ENCODE data around the gene CAVIN3. TPM values are rescaled to one million over a fixed set of nuclear protein-coding genes. Genes with fewer than 3 reads are reported as not detected.

CAVIN3 gene
- total and polyA plus RNA-seq, 10 of the 15 experiments (the other 5 are each of a cell fraction or from before 2014, with no cell fraction given): 0.05 to 13.9 (median 4.5) TPM

GRCh38 chr11:6327806-6328205 is 7.5 kb upstream of the CAVIN3 start (continued):
- TF ChIP-seq, protein P1, sequence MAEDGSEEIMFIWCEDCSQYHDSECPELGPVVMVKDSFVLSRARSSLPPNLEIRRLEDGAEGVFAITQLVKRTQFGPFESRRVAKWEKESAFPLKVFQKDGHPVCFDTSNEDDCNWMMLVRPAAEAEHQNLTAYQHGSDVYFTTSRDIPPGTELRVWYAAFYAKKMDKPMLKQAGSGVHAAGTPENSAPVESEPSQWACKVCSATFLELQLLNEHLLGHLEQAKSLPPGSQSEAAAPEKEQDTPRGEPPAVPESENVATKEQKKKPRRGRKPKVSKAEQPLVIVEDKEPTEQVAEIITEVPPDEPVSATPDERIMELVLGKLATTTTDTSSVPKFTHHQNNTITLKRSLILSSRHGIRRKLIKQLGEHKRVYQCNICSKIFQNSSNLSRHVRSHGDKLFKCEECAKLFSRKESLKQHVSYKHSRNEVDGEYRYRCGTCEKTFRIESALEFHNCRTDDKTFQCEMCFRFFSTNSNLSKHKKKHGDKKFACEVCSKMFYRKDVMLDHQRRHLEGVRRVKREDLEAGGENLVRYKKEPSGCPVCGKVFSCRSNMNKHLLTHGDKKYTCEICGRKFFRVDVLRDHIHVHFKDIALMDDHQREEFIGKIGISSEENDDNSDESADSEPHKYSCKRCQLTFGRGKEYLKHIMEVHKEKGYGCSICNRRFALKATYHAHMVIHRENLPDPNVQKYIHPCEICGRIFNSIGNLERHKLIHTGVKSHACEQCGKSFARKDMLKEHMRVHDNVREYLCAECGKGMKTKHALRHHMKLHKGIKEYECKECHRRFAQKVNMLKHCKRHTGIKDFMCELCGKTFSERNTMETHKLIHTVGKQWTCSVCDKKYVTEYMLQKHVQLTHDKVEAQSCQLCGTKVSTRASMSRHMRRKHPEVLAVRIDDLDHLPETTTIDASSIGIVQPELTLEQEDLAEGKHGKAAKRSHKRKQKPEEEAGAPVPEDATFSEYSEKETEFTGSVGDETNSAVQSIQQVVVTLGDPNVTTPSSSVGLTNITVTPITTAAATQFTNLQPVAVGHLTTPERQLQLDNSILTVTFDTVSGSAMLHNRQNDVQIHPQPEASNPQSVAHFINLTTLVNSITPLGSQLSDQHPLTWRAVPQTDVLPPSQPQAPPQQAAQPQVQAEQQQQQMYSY (CRISPR knock-in tag; IDR thresholded peaks at IDR 0.05): no peak
- TF ChIP-seq, protein P2, sequence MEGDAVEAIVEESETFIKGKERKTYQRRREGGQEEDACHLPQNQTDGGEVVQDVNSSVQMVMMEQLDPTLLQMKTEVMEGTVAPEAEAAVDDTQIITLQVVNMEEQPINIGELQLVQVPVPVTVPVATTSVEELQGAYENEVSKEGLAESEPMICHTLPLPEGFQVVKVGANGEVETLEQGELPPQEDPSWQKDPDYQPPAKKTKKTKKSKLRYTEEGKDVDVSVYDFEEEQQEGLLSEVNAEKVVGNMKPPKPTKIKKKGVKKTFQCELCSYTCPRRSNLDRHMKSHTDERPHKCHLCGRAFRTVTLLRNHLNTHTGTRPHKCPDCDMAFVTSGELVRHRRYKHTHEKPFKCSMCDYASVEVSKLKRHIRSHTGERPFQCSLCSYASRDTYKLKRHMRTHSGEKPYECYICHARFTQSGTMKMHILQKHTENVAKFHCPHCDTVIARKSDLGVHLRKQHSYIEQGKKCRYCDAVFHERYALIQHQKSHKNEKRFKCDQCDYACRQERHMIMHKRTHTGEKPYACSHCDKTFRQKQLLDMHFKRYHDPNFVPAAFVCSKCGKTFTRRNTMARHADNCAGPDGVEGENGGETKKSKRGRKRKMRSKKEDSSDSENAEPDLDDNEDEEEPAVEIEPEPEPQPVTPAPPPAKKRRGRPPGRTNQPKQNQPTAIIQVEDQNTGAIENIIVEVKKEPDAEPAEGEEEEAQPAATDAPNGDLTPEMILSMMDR (IDR thresholded peaks at IDR 0.05 in 2 of 3, conservative IDR thresholded peaks at IDR 0.05 in 1 of 3; ENCODE audit: control insufficient read depth in 2 of 3, extremely low read depth in 1 of 3, insufficient read depth in 1 of 3, low read depth in 3 of 3, low read length in 3 of 3): no peak
- no peak for TF ChIP-seq ELK1 (IDR thresholded peaks at IDR 0.05; ENCODE audit: low read depth, low read length)

DNA sequence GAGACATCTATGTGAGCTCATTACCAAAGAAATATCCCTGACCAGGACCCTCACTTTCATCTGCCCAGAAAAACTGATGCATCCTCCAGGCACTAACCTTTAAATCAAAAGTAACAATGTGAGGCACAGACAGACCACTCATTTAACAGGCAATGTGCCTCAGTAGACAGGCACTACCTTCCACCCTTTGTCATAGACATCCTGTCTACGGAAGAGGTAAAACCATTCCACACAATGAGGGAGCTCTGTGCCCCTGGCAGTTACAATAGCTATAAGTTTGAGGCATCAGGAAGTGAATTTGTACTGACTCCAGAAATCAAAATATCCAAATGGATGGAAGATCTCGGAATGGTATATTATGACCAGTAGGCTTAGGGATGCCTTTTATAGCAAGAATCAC is 6.7 kb upstream of the CAVIN3 start:
- Histone ChIP-seq H3K27me3 (replicated peaks in 1 of 2; ENCODE audit: control insufficient read depth in 2 of 2, insufficient read depth in 2 of 2, low read length in 1 of 2) (0 out of 4 replicates have a peak, but pooled peaks cover 0 to 2% of the 10 kb centered on the region in 2 experiments), H4K20me1 (ENCODE audit: control insufficient read depth, insufficient read depth) (no peaks in the 10 kb centered on the region), H3K9me3 (replicated peaks; ENCODE audit: control insufficient read depth, insufficient read depth, low read length) (no peaks in the 10 kb centered on the region), H3K27ac (ENCODE audit: control insufficient read depth, insufficient read depth) (no peak overlapping the region), H2AFZ (ENCODE audit: control insufficient read depth, low read depth, low read length) (no peak overlapping the region), H3K4me1 (ENCODE audit: control insufficient read depth, insufficient read depth, low read length) (peaks cover 1% of the 10 kb centered on the region; the same call in 1 of the 2 replicates), H3K4me3 (no peak overlapping the region), H3K9ac (ENCODE audit: control insufficient read depth, insufficient read depth, low read length) (no peak overlapping the region), H3K36me3 (ENCODE audit: control insufficient read depth in 2 of 2, insufficient read depth in 2 of 2, low read length in 1 of 2) (no peaks in the 10 kb centered on the region), H3K4me2 (ENCODE audit: control insufficient read depth, insufficient read depth) (no peak overlapping the region), H3K79me2 (ENCODE audit: control insufficient read depth, insufficient read depth, low read length) (no peaks in the 10 kb centered on the region)
- WGBS (ENCODE audit: insufficient coverage, insufficient replicate concordance, low lambda C conversion rate, missing lambda C conversion rate): 19% methylated on average over 2 of the region's 2 CpGs
- no TSS peak for BruUV-seq (replicated peaks)
- FAIRE-seq (no peak), ATAC-seq (no peak), DNase-seq (ENCODE audit: low read depth, low spot score) (no peak)
- in situ Hi-C loops (cut with MboI) (no loop called here), intact Hi-C loops (cut with micrococcal nuclease; ENCODE audit: unreplicated experiment) (no loop called here)
- CTCF ChIA-PET: interaction anchor here (0.7 to 2.2 kb wide), 4 partner anchors 11 to 36 kb away, joined by 3 to 15 read pairs (median 6); no protein-coding TSS in a partner anchor
- RAD21 ChIA-PET (ENCODE audit: unreplicated experiment): no interaction called here
- SMC1A ChIA-PET (ENCODE audit: uncharacterized antibody, unreplicated experiment): interaction anchor here (0.8 to 1.2 kb wide), 3 partner anchors 11 to 41 kb away, joined by 3 to 4 read pairs (median 3); no protein-coding TSS in a partner anchor
- POLR2A ChIA-PET: no interaction called here
- TF ChIP-seq ZBTB33 (IDR thresholded peaks at IDR 0.05): no peak
